ENCODE data around the gene TMEM158.

TMEM158 gene

DNA sequence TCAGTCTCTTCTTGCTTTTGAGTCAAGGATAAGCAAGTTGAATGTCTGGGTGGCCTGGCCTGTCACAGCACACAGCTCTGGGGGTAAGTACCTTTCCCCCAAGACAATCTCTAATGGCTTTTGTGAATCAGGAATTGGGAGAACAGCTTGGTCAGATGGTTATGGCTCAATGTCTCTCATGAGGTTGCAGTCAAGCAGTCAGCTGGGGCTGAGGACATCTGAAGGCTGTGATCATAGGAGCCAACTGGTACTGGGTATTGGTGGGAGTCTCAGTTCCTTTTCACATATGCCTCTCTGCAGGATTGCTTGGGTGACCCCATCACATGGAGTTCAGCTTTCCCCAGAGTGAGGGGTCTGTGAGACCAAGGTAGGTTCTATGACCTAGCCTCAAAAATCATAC lies 33.0 kb upstream of the TMEM158 start:
- no peak overlapping the region for H2AK5ac ChIP-seq (ENCODE audit: low read length)
- no peak overlapping the region for H3K23ac ChIP-seq (ENCODE audit: low read length)
- no peak overlapping the region for H3K27ac ChIP-seq (ENCODE audit: low read depth, low read length)
- H3K79me1 ChIP-seq (ENCODE audit: low read length), result no peaks in the 10 kb centered on the region
- no peak overlapping the region for H2BK5ac ChIP-seq (ENCODE audit: low read depth, low read length, poor library complexity)
- H3K9ac ChIP-seq (ENCODE audit: low read length), result no peak overlapping the region
- H3K4me1 ChIP-seq (ENCODE audit: control insufficient read depth in 1 of 2, insufficient read depth in 2 of 2, low read length in 2 of 2), result no peaks in the 10 kb centered on the region
- no peak overlapping the region for H3K14ac ChIP-seq (ENCODE audit: low read length)
- H4K8ac ChIP-seq (ENCODE audit: low read depth, low read length), result no peak overlapping the region
- H2BK12ac ChIP-seq (ENCODE audit: low read length), result no peak overlapping the region
- no peaks in the 10 kb centered on the region for H3K36me3 ChIP-seq (ENCODE audit: control insufficient read depth in 1 of 2, insufficient read depth in 2 of 2, low read length in 2 of 2)
- H2BK120ac ChIP-seq (ENCODE audit: insufficient read depth, low read length, poor library complexity), result no peak overlapping the region
- no peak for DNase-seq
- no peaks in the 10 kb centered on the region for H3K27me3 ChIP-seq (ENCODE audit: insufficient read depth, low read length)
- H2AFZ ChIP-seq (ENCODE audit: insufficient read depth, low read length, poor library complexity), result no peak overlapping the region
- H4K12ac ChIP-seq (ENCODE audit: low read depth, low read length), result no peak overlapping the region
- H3K4me2 ChIP-seq (ENCODE audit: low read length), result no peak overlapping the region
- no peak overlapping the region for H3K18ac ChIP-seq (ENCODE audit: low read length)
- no peaks in the 10 kb centered on the region for H3K9me3 ChIP-seq (ENCODE audit: insufficient read depth, low read depth, low read length)
- no peak overlapping the region for H4K91ac ChIP-seq (ENCODE audit: low read depth, low read length)
- no peak overlapping the region for H3K4ac ChIP-seq (ENCODE audit: low read depth, low read length)
- H3K79me2 ChIP-seq (ENCODE audit: control insufficient read depth, insufficient read depth, low read length, poor library complexity), result no peaks in the 10 kb centered on the region
- no peak overlapping the region for H3K4me3 ChIP-seq (ENCODE audit: low read depth, low read length)

DNA sequence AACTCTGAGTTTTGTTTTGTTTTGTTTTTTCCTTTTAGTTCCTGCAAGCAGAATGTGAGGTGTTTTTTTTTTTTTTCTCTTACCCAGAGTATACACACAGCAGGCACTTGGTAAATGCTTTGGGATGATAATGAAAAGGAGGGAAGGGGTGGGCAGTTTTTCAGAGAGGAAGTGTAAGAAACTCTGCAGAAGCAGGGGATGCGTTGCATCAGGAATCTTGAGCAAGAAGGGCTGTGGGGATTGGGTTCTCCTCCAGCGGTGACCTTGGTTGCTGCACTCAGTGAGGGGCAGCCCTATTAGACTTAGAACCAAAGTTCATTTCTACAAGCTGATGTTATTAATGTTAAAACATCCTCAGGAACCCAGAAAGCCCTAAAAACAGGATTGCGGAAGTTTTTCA lies 32.2 kb upstream of the TMEM158 start:
- Histone ChIP-seq H2AFZ (ENCODE audit: insufficient read depth, low read length, poor library complexity) (no peak overlapping the region), H3K4me2 (ENCODE audit: low read length) (no peak overlapping the region), H3K79me1 (ENCODE audit: low read length) (no peaks in the 10 kb centered on the region), H2BK12ac (ENCODE audit: low read length) (no peak overlapping the region), H3K14ac (ENCODE audit: low read length) (no peak overlapping the region), H2BK5ac (ENCODE audit: low read depth, low read length, poor library complexity) (no peak overlapping the region), H3K27me3 (ENCODE audit: insufficient read depth, low read length) (no peaks in the 10 kb centered on the region), H3K4ac (ENCODE audit: low read depth, low read length) (no peak overlapping the region), H4K8ac (ENCODE audit: low read depth, low read length) (no peak overlapping the region), H3K27ac (ENCODE audit: low read depth, low read length) (no peak overlapping the region), H3K23ac (ENCODE audit: low read length) (no peak overlapping the region), H4K12ac (ENCODE audit: low read depth, low read length) (no peak overlapping the region), H3K9me3 (ENCODE audit: insufficient read depth, low read depth, low read length) (no peaks in the 10 kb centered on the region), H2AK5ac (ENCODE audit: low read length) (no peak overlapping the region), H3K4me3 (ENCODE audit: low read depth, low read length) (no peak overlapping the region), H2BK120ac (ENCODE audit: insufficient read depth, low read length, poor library complexity) (no peak overlapping the region), H3K4me1 (ENCODE audit: control insufficient read depth in 1 of 2, insufficient read depth in 2 of 2, low read length in 2 of 2) (no peaks in the 10 kb centered on the region), H3K36me3 (ENCODE audit: control insufficient read depth in 1 of 2, insufficient read depth in 2 of 2, low read length in 2 of 2) (no peaks in the 10 kb centered on the region), H3K79me2 (ENCODE audit: control insufficient read depth, insufficient read depth, low read length, poor library complexity) (no peaks in the 10 kb centered on the region), H3K18ac (ENCODE audit: low read length) (no peak overlapping the region), H4K91ac (ENCODE audit: low read depth, low read length) (no peak overlapping the region), H3K9ac (ENCODE audit: low read length) (no peak overlapping the region)
- no peak for DNase-seq
- WGBS (ENCODE audit: extremely low coverage, insufficient coverage, insufficient read length), result no CpG with 5 or more reads among the region's 3 CpGs

DNA sequence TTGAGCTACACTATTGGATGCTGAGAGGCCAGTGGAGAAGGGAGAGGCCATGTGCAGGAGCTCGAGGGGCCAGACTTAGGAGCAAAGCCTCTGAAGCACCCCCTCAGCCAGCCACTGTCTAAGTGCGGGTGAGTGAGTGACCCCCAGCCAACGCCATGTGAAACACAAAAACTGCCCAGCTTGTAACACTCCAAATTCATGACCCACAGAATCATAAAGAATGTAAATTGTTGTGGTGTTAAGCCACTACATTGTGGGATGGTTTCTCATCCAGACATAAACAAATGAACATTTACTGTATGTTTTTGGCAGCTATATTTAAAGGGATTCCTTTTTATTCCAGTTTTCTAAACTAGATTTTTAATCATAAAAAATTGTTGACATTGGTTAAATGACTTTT lies 27.2 kb upstream of the TMEM158 start:
- H3K79me1 ChIP-seq (ENCODE audit: low read length), result no peaks in the 10 kb centered on the region
- no peak overlapping the region for H4K12ac ChIP-seq (ENCODE audit: low read depth, low read length)
- H3K18ac ChIP-seq (ENCODE audit: low read length), result no peak overlapping the region
- H2BK12ac ChIP-seq (ENCODE audit: low read length), result no peak overlapping the region
- H2BK120ac ChIP-seq (ENCODE audit: insufficient read depth, low read length, poor library complexity), result no peak overlapping the region
- H3K14ac ChIP-seq (ENCODE audit: low read length), result no peak overlapping the region
- no peak overlapping the region for H2BK5ac ChIP-seq (ENCODE audit: low read depth, low read length, poor library complexity)
- no peaks in the 10 kb centered on the region for H3K27me3 ChIP-seq (ENCODE audit: insufficient read depth, low read length)
- peak overlapping the region; percentile 15 for H3K9ac ChIP-seq (ENCODE audit: low read length)
- H3K23ac ChIP-seq (ENCODE audit: low read length), result peak overlapping the region; percentile 54
- no peak overlapping the region for H4K8ac ChIP-seq (ENCODE audit: low read depth, low read length)
- no peak for DNase-seq
- WGBS (ENCODE audit: extremely low coverage, insufficient coverage, insufficient read length), result no CpG with 5 or more reads among the region's 3 CpGs
- no peak overlapping the region for H3K27ac ChIP-seq (ENCODE audit: low read depth, low read length)
- H3K36me3 ChIP-seq (ENCODE audit: control insufficient read depth in 1 of 2, insufficient read depth in 2 of 2, low read length in 2 of 2), result no peaks in the 10 kb centered on the region
- H3K4me3 ChIP-seq (ENCODE audit: low read depth, low read length), result no peak overlapping the region
- H2AK5ac ChIP-seq (ENCODE audit: low read length), result no peak overlapping the region
- H3K4me1 ChIP-seq (ENCODE audit: control insufficient read depth in 1 of 2, insufficient read depth in 2 of 2, low read length in 2 of 2), result no peaks in the 10 kb centered on the region
- no peak overlapping the region for H3K4ac ChIP-seq (ENCODE audit: low read depth, low read length)
- H2AFZ ChIP-seq (ENCODE audit: insufficient read depth, low read length, poor library complexity), result no peak overlapping the region
- no peak overlapping the region for H4K91ac ChIP-seq (ENCODE audit: low read depth, low read length)
- H3K4me2 ChIP-seq (ENCODE audit: low read length), result no peak overlapping the region
- no peaks in the 10 kb centered on the region for H3K79me2 ChIP-seq (ENCODE audit: control insufficient read depth, insufficient read depth, low read length, poor library complexity)
- H3K9me3 ChIP-seq (ENCODE audit: insufficient read depth, low read depth, low read length), result peaks cover 1% of the 10 kb centered on the region

DNA sequence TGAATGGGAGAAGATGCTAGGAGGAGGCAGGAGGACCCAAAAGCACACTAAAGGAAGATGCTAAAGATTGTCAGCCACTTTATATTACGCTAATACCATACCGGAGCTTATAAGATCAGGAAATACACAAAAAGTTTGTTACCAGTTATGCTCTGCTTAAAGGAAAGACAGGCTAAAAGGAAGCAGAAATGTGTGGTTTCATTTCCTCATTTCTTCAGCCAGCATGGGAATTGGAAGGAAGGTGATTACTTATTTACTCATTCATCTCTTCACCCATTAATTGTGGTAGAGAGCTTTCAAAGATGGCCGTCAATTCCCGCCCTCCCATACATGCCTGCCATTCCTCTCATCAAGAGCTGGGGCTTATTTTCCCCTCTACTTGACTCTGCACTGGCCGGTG lies 26.7 kb upstream of the TMEM158 start:
- no CpG with 5 or more reads among the region's 5 CpGs for WGBS (ENCODE audit: extremely low coverage, insufficient coverage, insufficient read length)
- DNase-seq, result no peak
- no peak overlapping the region for H2AFZ ChIP-seq (ENCODE audit: insufficient read depth, low read length, poor library complexity)
- no peak overlapping the region for H2AK5ac ChIP-seq (ENCODE audit: low read length)
- H3K4me1 ChIP-seq (ENCODE audit: control insufficient read depth in 1 of 2, insufficient read depth in 2 of 2, low read length in 2 of 2), result no peaks in the 10 kb centered on the region
- no peak overlapping the region for H3K4me3 ChIP-seq (ENCODE audit: low read depth, low read length)
- no peak overlapping the region for H4K12ac ChIP-seq (ENCODE audit: low read depth, low read length)
- H2BK5ac ChIP-seq (ENCODE audit: low read depth, low read length, poor library complexity), result no peak overlapping the region
- no peak overlapping the region for H4K8ac ChIP-seq (ENCODE audit: low read depth, low read length)
- peak overlapping the region; percentile 15 for H3K9ac ChIP-seq (ENCODE audit: low read length)
- H3K9me3 ChIP-seq (ENCODE audit: insufficient read depth, low read depth, low read length), result peaks cover 1% of the 10 kb centered on the region
- H3K27me3 ChIP-seq (ENCODE audit: insufficient read depth, low read length), result no peaks in the 10 kb centered on the region
- H2BK120ac ChIP-seq (ENCODE audit: insufficient read depth, low read length, poor library complexity), result no peak overlapping the region
- no peak overlapping the region for H3K27ac ChIP-seq (ENCODE audit: low read depth, low read length)
- no peaks in the 10 kb centered on the region for H3K79me2 ChIP-seq (ENCODE audit: control insufficient read depth, insufficient read depth, low read length, poor library complexity)
- H2BK12ac ChIP-seq (ENCODE audit: low read length), result no peak overlapping the region
- no peak overlapping the region for H3K14ac ChIP-seq (ENCODE audit: low read length)
- no peak overlapping the region for H4K91ac ChIP-seq (ENCODE audit: low read depth, low read length)
- no peaks in the 10 kb centered on the region for H3K36me3 ChIP-seq (ENCODE audit: control insufficient read depth in 1 of 2, insufficient read depth in 2 of 2, low read length in 2 of 2)
- H3K4ac ChIP-seq (ENCODE audit: low read depth, low read length), result no peak overlapping the region
- no peak overlapping the region for H3K23ac ChIP-seq (ENCODE audit: low read length)
- no peaks in the 10 kb centered on the region for H3K79me1 ChIP-seq (ENCODE audit: low read length)
- H3K18ac ChIP-seq (ENCODE audit: low read length), result no peak overlapping the region
- H3K4me2 ChIP-seq (ENCODE audit: low read length), result no peak overlapping the region

DNA sequence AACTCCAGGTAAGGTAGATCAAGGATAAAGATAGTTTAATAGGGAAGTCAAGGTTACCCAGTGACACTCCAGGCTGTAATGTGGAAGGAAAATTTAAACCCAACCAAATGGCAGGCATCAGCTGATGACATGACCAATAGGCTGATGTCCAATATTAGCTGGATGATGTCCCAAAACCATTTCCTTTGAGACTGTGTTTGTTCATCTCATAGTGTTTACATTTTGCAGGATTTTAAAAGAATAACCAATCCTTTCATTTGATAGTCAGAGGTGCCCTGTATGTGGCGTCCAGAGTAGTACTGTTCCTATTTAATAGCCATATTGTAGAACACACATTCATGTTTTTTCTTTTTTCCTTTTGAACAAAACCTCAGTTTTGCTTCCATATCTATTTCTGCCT lies 23.3 kb upstream of the TMEM158 start:
- no peak overlapping the region for H4K12ac ChIP-seq (ENCODE audit: low read depth, low read length)
- H3K18ac ChIP-seq (ENCODE audit: low read length), result no peak overlapping the region

More for the DNA sequence above, 23.3 kb upstream of the TMEM158 start:
- no peaks in the 10 kb centered on the region for H3K27me3 ChIP-seq (ENCODE audit: insufficient read depth, low read length)
- no peak overlapping the region for H2BK5ac ChIP-seq (ENCODE audit: low read depth, low read length, poor library complexity)
- no peak overlapping the region for H2AFZ ChIP-seq (ENCODE audit: insufficient read depth, low read length, poor library complexity)
- no peak overlapping the region for H4K91ac ChIP-seq (ENCODE audit: low read depth, low read length)
- no peak overlapping the region for H3K23ac ChIP-seq (ENCODE audit: low read length)
- H3K9ac ChIP-seq (ENCODE audit: low read length), result no peak overlapping the region
- H3K14ac ChIP-seq (ENCODE audit: low read length), result no peak overlapping the region
- no peak overlapping the region for H3K4me3 ChIP-seq (ENCODE audit: low read depth, low read length)
- H3K36me3 ChIP-seq (ENCODE audit: control insufficient read depth in 1 of 2, insufficient read depth in 2 of 2, low read length in 2 of 2), result no peaks in the 10 kb centered on the region
- no peaks in the 10 kb centered on the region for H3K79me1 ChIP-seq (ENCODE audit: low read length)
- H3K4me1 ChIP-seq (ENCODE audit: control insufficient read depth in 1 of 2, insufficient read depth in 2 of 2, low read length in 2 of 2), result no peaks in the 10 kb centered on the region
- H3K9me3 ChIP-seq (ENCODE audit: insufficient read depth, low read depth, low read length), result peaks cover 1% of the 10 kb centered on the region
- H3K4ac ChIP-seq (ENCODE audit: low read depth, low read length), result no peak overlapping the region
- H3K27ac ChIP-seq (ENCODE audit: low read depth, low read length), result no peak overlapping the region
- DNase-seq, result no peak
- no peak overlapping the region for H3K4me2 ChIP-seq (ENCODE audit: low read length)
- no CpG with 5 or more reads among the region's 1 CpG for WGBS (ENCODE audit: extremely low coverage, insufficient coverage, insufficient read length)
- no peak overlapping the region for H2AK5ac ChIP-seq (ENCODE audit: low read length)
- H2BK120ac ChIP-seq (ENCODE audit: insufficient read depth, low read length, poor library complexity), result no peak overlapping the region
- no peaks in the 10 kb centered on the region for H3K79me2 ChIP-seq (ENCODE audit: control insufficient read depth, insufficient read depth, low read length, poor library complexity)
- H2BK12ac ChIP-seq (ENCODE audit: low read length), result no peak overlapping the region
- H4K8ac ChIP-seq (ENCODE audit: low read depth, low read length), result no peak overlapping the region

Measured in trophoblast cell (in vitro differentiated cells and primary cell).